ENCODE results near the gene RSAD2. TPM values are rescaled to one million over a fixed set of nuclear protein-coding genes. Genes with fewer than 3 reads are reported as not detected.

RSAD2 gene
- total RNA-seq, 1 donor from 2014 or later = 0.53 TPM

DNA sequence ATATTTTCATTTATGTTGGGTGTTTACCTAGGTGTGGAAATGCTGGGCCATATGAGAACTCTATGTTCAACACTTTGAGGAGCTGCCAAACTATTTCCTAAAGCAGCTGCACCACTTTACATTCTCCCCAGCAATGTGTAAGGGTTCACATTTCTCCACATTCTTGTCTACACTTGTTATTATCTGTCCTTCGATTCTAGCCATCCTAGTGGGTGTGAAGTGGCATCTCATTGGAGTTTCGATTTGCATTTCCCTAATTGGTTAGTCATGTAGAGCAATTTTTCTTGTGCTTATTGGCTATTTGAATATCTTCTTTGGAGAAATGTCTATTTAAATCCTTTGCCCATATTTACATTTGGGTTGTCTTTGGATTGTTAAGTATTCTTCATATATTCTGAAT is 61.5 kb downstream of the RSAD2 start:
- no peak for FAIRE-seq
- DNase-seq (ENCODE audit: low read depth) = no peak
- TF ChIP-seq, protein P1, sequence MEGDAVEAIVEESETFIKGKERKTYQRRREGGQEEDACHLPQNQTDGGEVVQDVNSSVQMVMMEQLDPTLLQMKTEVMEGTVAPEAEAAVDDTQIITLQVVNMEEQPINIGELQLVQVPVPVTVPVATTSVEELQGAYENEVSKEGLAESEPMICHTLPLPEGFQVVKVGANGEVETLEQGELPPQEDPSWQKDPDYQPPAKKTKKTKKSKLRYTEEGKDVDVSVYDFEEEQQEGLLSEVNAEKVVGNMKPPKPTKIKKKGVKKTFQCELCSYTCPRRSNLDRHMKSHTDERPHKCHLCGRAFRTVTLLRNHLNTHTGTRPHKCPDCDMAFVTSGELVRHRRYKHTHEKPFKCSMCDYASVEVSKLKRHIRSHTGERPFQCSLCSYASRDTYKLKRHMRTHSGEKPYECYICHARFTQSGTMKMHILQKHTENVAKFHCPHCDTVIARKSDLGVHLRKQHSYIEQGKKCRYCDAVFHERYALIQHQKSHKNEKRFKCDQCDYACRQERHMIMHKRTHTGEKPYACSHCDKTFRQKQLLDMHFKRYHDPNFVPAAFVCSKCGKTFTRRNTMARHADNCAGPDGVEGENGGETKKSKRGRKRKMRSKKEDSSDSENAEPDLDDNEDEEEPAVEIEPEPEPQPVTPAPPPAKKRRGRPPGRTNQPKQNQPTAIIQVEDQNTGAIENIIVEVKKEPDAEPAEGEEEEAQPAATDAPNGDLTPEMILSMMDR (IDR thresholded peaks at IDR 0.05; ENCODE audit: insufficient read depth, low read length, severe bottlenecking) = no peak
- Histone ChIP-seq H3K27me3 (ENCODE audit: control insufficient read depth, insufficient read depth, low read length) (no peaks in the 10 kb centered on the region), H3K4me3 (ENCODE audit: low read depth, low read length) (no peak overlapping the region), H3K36me3 (ENCODE audit: control insufficient read depth, insufficient read depth, low read length) (no peaks in the 10 kb centered on the region)

DNA sequence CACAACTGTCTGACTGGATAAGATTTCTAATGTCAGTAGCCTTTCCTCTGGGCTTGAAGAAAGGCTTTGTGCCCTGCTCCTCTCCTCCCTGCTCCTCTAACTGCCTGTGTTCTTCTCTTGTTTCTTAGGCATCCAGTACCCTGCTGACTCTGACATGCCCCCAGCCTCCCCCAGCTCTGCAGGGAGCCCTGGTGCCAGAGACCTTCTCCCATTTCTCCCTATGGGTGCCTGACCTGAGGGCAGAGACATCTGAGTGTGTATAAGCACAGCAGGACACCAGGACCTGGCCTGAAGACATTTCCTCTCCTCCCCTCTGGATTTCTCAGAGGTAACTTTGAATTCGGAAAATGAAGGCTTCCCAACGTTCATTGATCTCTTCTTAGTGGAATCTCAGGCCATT is 63.2 kb downstream of the RSAD2 start:
- no peak for DNase-seq (ENCODE audit: low read depth)
- no peaks in the 10 kb centered on the region for H3K27me3 ChIP-seq (ENCODE audit: control insufficient read depth, insufficient read depth, low read length)
- FAIRE-seq = no peak
- no peaks in the 10 kb centered on the region for H3K36me3 ChIP-seq (ENCODE audit: control insufficient read depth, insufficient read depth, low read length)
- H3K4me3 ChIP-seq (ENCODE audit: low read depth, low read length) = no peak overlapping the region
- TF ChIP-seq, protein P1 (IDR thresholded peaks at IDR 0.05; ENCODE audit: insufficient read depth, low read length, severe bottlenecking) = no peak

DNA sequence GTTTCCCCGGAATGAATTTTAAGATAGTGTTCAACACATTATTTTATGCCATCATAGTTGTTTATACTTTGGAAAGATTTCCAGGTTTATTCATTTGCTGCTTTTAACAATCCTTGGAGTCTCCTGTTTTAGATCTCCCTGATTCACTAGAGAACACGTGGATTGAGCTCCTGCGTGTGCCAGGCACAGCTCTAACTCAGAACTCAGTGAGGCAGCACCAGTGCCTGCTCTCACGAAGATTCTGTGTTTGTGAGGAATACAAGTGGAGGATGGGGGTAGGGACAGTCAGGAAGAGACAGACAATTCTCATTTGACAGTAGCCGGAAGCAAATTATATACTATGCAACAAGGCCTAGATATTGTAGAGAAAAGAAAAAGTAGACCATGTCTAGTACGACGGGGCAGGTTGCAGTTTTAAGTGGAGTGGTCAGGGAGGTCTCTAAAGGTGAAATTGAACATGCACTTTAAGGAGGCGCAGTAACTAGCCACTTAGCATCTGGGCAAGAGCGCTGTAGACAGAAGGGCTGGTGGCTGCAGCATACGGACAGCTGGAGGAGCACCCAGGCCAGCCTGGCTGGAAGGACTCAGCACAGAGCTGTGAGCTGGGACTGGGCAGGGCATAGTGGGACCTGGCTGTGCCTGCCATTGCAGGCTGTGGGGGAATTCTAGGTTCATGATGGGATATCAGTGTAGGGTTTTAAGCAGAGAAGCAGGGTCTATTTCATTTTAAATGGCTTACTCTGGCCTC is 63.9 kb downstream of the RSAD2 start:
- DNase-seq (ENCODE audit: low read depth) (no peak), FAIRE-seq (no peak)
- TF ChIP-seq, protein P1 (IDR thresholded peaks at IDR 0.05; ENCODE audit: insufficient read depth, low read length, severe bottlenecking) = no peak
- no peak overlapping the region for H3K4me3 ChIP-seq (ENCODE audit: low read depth, low read length)
- H3K27me3 ChIP-seq (ENCODE audit: control insufficient read depth, insufficient read depth, low read length) = no peaks in the 10 kb centered on the region
- H3K36me3 ChIP-seq (ENCODE audit: control insufficient read depth, insufficient read depth, low read length) = no peaks in the 10 kb centered on the region

DNA sequence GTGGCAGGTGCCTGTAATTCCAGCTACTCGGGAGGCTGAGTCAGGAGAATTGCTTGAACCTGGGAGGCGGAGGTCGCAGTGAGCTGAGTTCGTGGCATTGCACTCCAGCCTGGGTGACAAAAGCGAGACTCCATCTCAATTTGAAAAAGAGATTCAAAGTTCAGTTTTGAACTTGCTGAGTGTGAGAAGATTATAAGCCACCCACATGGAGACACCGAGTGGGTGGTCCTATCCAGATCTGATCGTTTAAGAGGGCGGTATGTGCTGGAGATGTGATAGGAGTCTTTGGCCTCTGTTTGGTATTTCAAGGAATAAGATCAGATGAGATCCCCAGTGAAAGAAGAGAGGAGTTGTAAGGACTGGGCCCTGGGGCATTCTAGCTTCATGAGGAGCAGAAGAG is 65.3 kb downstream of the RSAD2 start:
- no peak overlapping the region for H3K4me3 ChIP-seq (ENCODE audit: low read depth, low read length)
- no peak for DNase-seq (ENCODE audit: low read depth)
- H3K27me3 ChIP-seq (ENCODE audit: control insufficient read depth, insufficient read depth, low read length) = no peaks in the 10 kb centered on the region
- TF ChIP-seq, protein P1 (IDR thresholded peaks at IDR 0.05; ENCODE audit: insufficient read depth, low read length, severe bottlenecking) = no peak
- H3K36me3 ChIP-seq (ENCODE audit: control insufficient read depth, insufficient read depth, low read length) = no peaks in the 10 kb centered on the region
- FAIRE-seq = no peak

DNA sequence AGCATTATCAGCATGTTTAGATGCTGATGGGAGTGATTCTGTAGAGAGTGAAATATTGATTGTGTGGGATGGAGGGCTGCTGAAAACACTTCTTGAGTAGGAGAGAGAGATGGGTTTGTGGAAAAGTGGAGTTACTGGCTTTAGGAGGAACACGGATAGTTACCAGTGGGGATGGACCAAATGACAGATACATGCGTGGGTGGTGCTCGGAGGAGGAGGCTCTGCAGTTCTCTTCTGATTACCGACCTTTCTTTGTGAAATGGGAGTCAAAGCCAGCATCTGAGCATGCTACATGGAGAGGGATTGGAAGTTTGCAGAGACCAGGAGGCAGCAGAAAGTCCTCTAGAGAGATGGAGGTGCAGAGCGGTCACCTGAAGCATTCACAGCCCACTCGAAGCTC is 65.9 kb downstream of the RSAD2 start:
- DNase-seq (ENCODE audit: low read depth) = no peak
- no peak overlapping the region for H3K4me3 ChIP-seq (ENCODE audit: low read depth, low read length)
- H3K27me3 ChIP-seq (ENCODE audit: control insufficient read depth, insufficient read depth, low read length) = no peaks in the 10 kb centered on the region
- no peak for FAIRE-seq
- H3K36me3 ChIP-seq (ENCODE audit: control insufficient read depth, insufficient read depth, low read length) = no peaks in the 10 kb centered on the region
- TF ChIP-seq, protein P1 (IDR thresholded peaks at IDR 0.05; ENCODE audit: insufficient read depth, low read length, severe bottlenecking) = no peak

DNA sequence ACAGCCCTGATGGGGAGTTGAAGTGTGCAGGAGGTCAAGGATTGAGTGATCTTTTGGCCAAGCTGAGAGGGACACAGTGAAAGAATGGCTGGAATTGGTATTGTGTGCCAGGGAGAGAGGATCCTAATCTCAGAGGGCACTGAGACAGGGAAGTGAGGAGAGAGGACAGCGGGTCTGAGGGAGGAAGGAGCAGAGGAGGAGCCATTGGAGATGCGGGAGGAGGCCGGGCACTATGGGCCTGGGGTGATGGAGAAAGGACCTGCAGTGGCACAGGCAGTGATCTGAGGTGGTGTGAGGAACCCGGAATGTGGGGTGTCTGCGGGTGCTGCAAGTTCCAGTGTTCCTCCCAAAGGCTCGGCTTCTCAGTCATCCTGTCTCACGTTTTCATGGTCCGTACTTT is 66.4 kb downstream of the RSAD2 start:
- Histone ChIP-seq H3K4me3 (ENCODE audit: low read depth, low read length) (no peak overlapping the region), H3K27me3 (ENCODE audit: control insufficient read depth, insufficient read depth, low read length) (no peaks in the 10 kb centered on the region), H3K36me3 (ENCODE audit: control insufficient read depth, insufficient read depth, low read length) (no peaks in the 10 kb centered on the region)
- DNase-seq (ENCODE audit: low read depth) (no peak), FAIRE-seq (no peak)
- TF ChIP-seq, protein P1 (IDR thresholded peaks at IDR 0.05; ENCODE audit: insufficient read depth, low read length, severe bottlenecking) = no peak

Data from bronchial epithelial cell (primary cell).